IPS DF 6.9 (cell line): Measurements from ENCODE around the gene TRMT10B.
"Not testable (repeated sequence)": the region's sequence is repeated elsewhere in the genome, so short reads cannot be mapped to it uniquely, and the experiment has no call there.

Experiments used
- DNase-seq: peaks from one replicate; pipeline ENCODE4 v3.0.0-alpha.2; 2013; ENCODE audit warnings: low read depth, low spot score
- H3K27ac ChIP-seq: one replicate; pipeline ENCODE4 v1.5.1; 2013; ENCODE audit warnings: low read length, control low read depth
- H3K27me3 ChIP-seq: 2 replicates; pipeline ENCODE4 v1.6.1; 2013; ENCODE audit warnings: mild to moderate bottlenecking, low read length; ENCODE audit not compliant: control insufficient read depth, insufficient read depth
- H3K36me3 ChIP-seq: 2 replicates; pipeline ENCODE4 v1.6.1; 2013; ENCODE audit warnings: low read length; ENCODE audit not compliant: control insufficient read depth, insufficient read depth
- H3K4me1 ChIP-seq: 2 replicates; pipeline ENCODE4 v1.6.1; 2013; ENCODE audit warnings: low read length; ENCODE audit not compliant: control insufficient read depth, insufficient read depth
- H3K4me3 ChIP-seq: 2 replicates; pipeline ENCODE4 v1.5.1; 2013; ENCODE audit warnings: mild to moderate bottlenecking, low read length
- H3K9me3 ChIP-seq: 2 replicates; pipeline ENCODE4 v1.6.1; 2013; ENCODE audit warnings: low read length, inconsistent platforms; ENCODE audit not compliant: control insufficient read depth, insufficient read depth
- WGBS: extraction: QIAGEN DNeasy Blood & Tissue Kit; methylation state at CpG from one replicate; pipeline ENCODE4 v1.1.7; 2013; ENCODE audit warnings: mixed read lengths, missing lambda C conversion rate; ENCODE audit not compliant: insufficient read length, insufficient coverage; 5-methylcytosine and 5-hydroxymethylcytosine counted together

TRMT10B gene

DNA sequence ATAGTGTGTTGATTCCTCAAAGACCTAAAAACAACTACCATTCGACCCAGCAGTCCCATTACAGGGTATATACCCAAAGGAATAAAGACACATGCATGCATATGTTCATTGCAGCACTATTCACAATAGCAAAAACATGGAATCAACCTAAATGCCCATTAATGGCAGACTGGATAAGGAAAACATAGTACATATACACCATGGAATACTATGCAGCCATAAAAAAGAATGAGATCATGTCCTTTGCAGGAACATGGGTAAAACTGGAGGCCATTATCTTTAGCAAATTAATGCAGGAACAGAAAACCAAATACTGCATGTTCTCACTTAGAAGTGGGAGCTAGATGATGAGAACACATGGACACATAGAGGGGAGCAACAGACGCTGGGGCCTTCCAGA, 71.6 kb downstream of the TRMT10B start:
- no CpG with 5 or more reads among the region's 2 CpGs for WGBS
- not testable (repeated sequence) for DNase-seq, H3K4me3 ChIP-seq

DNA sequence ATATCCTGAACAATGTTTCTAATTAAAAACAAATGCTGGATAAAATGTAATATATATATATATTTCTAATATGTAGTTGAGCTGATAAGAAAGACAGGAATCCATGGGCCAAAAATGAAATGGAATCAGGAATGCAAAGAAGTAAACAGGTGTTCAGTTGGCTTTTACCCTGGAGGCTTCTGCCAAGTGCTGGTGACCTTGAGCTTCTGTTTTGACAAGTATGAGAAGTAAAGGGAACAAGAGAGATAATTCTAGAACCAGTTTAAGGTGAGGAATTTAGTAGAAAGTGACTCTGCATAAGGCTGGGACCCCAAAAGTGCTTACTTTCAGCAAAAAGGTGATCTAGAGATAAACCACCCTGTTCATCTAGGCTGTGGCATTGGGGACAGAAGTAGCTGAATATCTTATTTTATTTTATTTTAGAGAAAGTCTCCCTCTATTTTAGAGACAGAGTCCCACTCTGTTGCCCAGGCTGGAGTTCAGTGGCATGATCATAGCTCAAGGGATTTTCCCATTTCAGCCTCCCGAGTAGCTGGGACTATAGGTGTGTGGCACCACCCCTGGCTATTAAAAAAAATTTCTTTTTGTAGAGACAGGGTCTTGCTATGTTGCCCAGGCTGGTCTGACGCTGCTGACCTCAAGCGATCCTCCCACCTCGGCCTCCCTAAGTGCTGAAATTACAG, 74.0 kb downstream of the TRMT10B start:
- H3K4me1 ChIP-seq: no peaks in the 10 kb centered on the region

More for the DNA sequence above, 71.6 kb downstream of the TRMT10B start:
- H3K27me3 ChIP-seq, H3K27ac ChIP-seq, H3K9me3 ChIP-seq, H3K4me1 ChIP-seq, H3K36me3 ChIP-seq: not testable (repeated sequence)

More for the DNA sequence above, 74.0 kb downstream of the TRMT10B start:
- no CpG with 5 or more reads among the region's 4 CpGs for WGBS
- Histone ChIP-seq H3K4me3 (no peak overlapping the region), H3K27me3 (no peaks in the 10 kb centered on the region), H3K27ac (no peak overlapping the region), H3K36me3 (no peaks in the 10 kb centered on the region; the same call in 1 of the 2 replicates), H3K9me3 (no peaks in the 10 kb centered on the region)
- no peak for DNase-seq
